ENCODE results near the gene BCL2. TPM values are rescaled to one million over a fixed set of nuclear protein-coding genes. Genes with fewer than 3 reads are reported as not detected.

BCL2 gene
- total RNA-seq, 1 donor from 2014 or later: 2.4 TPM

- FAIRE-seq (peak; percentile 99), DNase-seq (ENCODE audit: low read depth) (no peak)
- no peaks in the 10 kb centered on the region for H3K36me3 ChIP-seq (ENCODE audit: control insufficient read depth, insufficient read depth, low read length)
- no peak for TF ChIP-seq CTCF (IDR thresholded peaks at IDR 0.05; ENCODE audit: insufficient read depth, low read length, severe bottlenecking)
- no peak overlapping the region for H3K4me3 ChIP-seq (ENCODE audit: low read depth, low read length)
- H3K27me3 ChIP-seq (ENCODE audit: control insufficient read depth, insufficient read depth, low read length): no peaks in the 10 kb centered on the region
These were observed 216.4 kb downstream of the BCL2 start for GRCh38 chr18:63102941-63103744.

- DNase-seq (ENCODE audit: low read depth): no peak
- Histone ChIP-seq H3K36me3 (ENCODE audit: control insufficient read depth, insufficient read depth, low read length) (no peaks in the 10 kb centered on the region), H3K4me3 (ENCODE audit: low read depth, low read length) (no peak overlapping the region), H3K27me3 (ENCODE audit: control insufficient read depth, insufficient read depth, low read length) (no peaks in the 10 kb centered on the region)
- FAIRE-seq: no peak
- TF ChIP-seq CTCF (IDR thresholded peaks at IDR 0.05; ENCODE audit: insufficient read depth, low read length, severe bottlenecking): no peak
These were observed 218.9 kb downstream of the BCL2 start for GRCh38 chr18:63100630-63101055.

- no peak overlapping the region for H3K4me3 ChIP-seq (ENCODE audit: low read depth, low read length)
- no peak for TF ChIP-seq CTCF (IDR thresholded peaks at IDR 0.05; ENCODE audit: insufficient read depth, low read length, severe bottlenecking)
- H3K36me3 ChIP-seq (ENCODE audit: control insufficient read depth, insufficient read depth, low read length): no peaks in the 10 kb centered on the region
- DNase-seq (ENCODE audit: low read depth) (no peak), FAIRE-seq (no peak)
- H3K27me3 ChIP-seq (ENCODE audit: control insufficient read depth, insufficient read depth, low read length): no peaks in the 10 kb centered on the region
These were observed 219.5 kb downstream of the BCL2 start for GRCh38 chr18:63099848-63100629.

GRCh38 chr18:63099091-63099840, 220.3 kb downstream of the BCL2 start:
- TF ChIP-seq CTCF (IDR thresholded peaks at IDR 0.05; ENCODE audit: insufficient read depth, low read length, severe bottlenecking): no peak
- FAIRE-seq: no peak
- Histone ChIP-seq H3K27me3 (ENCODE audit: control insufficient read depth, insufficient read depth, low read length) (no peaks in the 10 kb centered on the region), H3K36me3 (ENCODE audit: control insufficient read depth, insufficient read depth, low read length) (no peaks in the 10 kb centered on the region), H3K4me3 (ENCODE audit: low read depth, low read length) (no peak overlapping the region)
- no peak for DNase-seq (ENCODE audit: low read depth)

- TF ChIP-seq CTCF (IDR thresholded peaks at IDR 0.05; ENCODE audit: insufficient read depth, low read length, severe bottlenecking): no peak
- no peak for FAIRE-seq
- Histone ChIP-seq H3K36me3 (ENCODE audit: control insufficient read depth, insufficient read depth, low read length) (no peaks in the 10 kb centered on the region), H3K4me3 (ENCODE audit: low read depth, low read length) (no peak overlapping the region), H3K27me3 (ENCODE audit: control insufficient read depth, insufficient read depth, low read length) (no peaks in the 10 kb centered on the region)
- no peak for DNase-seq (ENCODE audit: low read depth)
These were observed 221.3 kb downstream of the BCL2 start for GRCh38 chr18:63098018-63098981.

All from bronchial epithelial cell (primary cell).